Neuronal stem cell (in vitro differentiated cells): ENCODE data around the gene FGFR3.
"Not testable (repeated sequence)": the region's sequence is repeated elsewhere in the genome, so short reads cannot be mapped to it uniquely, and the experiment has no call there.

Experiments
- DNase-seq: peaks from one replicate; pipeline ENCODE4 v3.0.0-alpha.2; 2013; ENCODE audit warnings: low spot score
- H2AFZ ChIP-seq: one replicate; pipeline ENCODE4 v1.6.1; 2013; ENCODE audit warnings: mild to moderate bottlenecking, low read length, inconsistent platforms
- H2AK5ac ChIP-seq: 2 replicates; pipeline ENCODE4 v1.6.1; 2013; ENCODE audit warnings: low read depth, mild to moderate bottlenecking, inconsistent platforms, low read length, moderate library complexity, mixed read lengths
- H2BK120ac ChIP-seq: 2 replicates; pipeline ENCODE4 v1.6.1; 2013; ENCODE audit warnings: low read depth, mild to moderate bottlenecking, inconsistent platforms, low read length, moderate library complexity, mixed read lengths
- H2BK12ac ChIP-seq: one replicate; pipeline ENCODE4 v1.6.1; 2013; ENCODE audit warnings: low read length, inconsistent platforms
- H2BK15ac ChIP-seq: 2 replicates; pipeline ENCODE4 v1.6.1; 2013; ENCODE audit warnings: mild to moderate bottlenecking, low read length, inconsistent platforms, mixed read lengths
- H2BK5ac ChIP-seq: one replicate; pipeline ENCODE4 v1.6.1; 2013; ENCODE audit warnings: inconsistent platforms, mild to moderate bottlenecking, low read length, moderate library complexity
- H3K14ac ChIP-seq: one replicate; pipeline ENCODE4 v1.6.1; 2013; ENCODE audit warnings: low read length, inconsistent platforms
- H3K18ac ChIP-seq: 2 replicates; pipeline ENCODE4 v1.6.1; 2013; ENCODE audit warnings: low read length, inconsistent platforms
- H3K23ac ChIP-seq: 2 replicates; pipeline ENCODE4 v1.6.1; 2013; ENCODE audit warnings: low read depth, mild to moderate bottlenecking, mixed read lengths, low read length, inconsistent platforms; ENCODE audit not compliant: poor library complexity
- H3K27ac ChIP-seq: replicated peaks from 3 replicates; pipeline ENCODE4 v1.5.1; 2013; ENCODE audit warnings: low read length, inconsistent platforms
- H3K27me3 ChIP-seq, 3 experiments: 2 replicates each; pipeline ENCODE4 v1.6.1; 2013; ENCODE audit warnings: low read length in 3 of 3, mild to moderate bottlenecking in 2 of 3, inconsistent platforms in 1 of 3, low read depth in 1 of 3, mixed read lengths in 1 of 3, moderate library complexity in 1 of 3; ENCODE audit not compliant: control insufficient read depth in 3 of 3, insufficient read depth in 3 of 3
- H3K36me3 ChIP-seq, 2 donors: replicated peaks in 1 of 2; 2 replicates each; pipeline ENCODE4 v1.6.1; 2013; ENCODE audit warnings: low read length in 2 of 2; ENCODE audit not compliant: control insufficient read depth in 2 of 2, insufficient read depth in 2 of 2
- H3K4ac ChIP-seq: 2 replicates; pipeline ENCODE4 v1.6.1; 2013; ENCODE audit warnings: inconsistent platforms, mild to moderate bottlenecking, low read length, moderate library complexity
- H3K4me1 ChIP-seq, 2 donors: 1 replicate in 1 of 2; 2 replicates in 1 of 2; pipeline ENCODE4 v1.6.1; 2013; ENCODE audit warnings: low read length in 2 of 2, low read depth in 1 of 2; ENCODE audit not compliant: control insufficient read depth in 2 of 2, insufficient read depth in 1 of 2
- H3K4me2 ChIP-seq: one replicate; pipeline ENCODE4 v1.6.1; 2013; ENCODE audit warnings: mild to moderate bottlenecking, low read length, inconsistent platforms; ENCODE audit not compliant: insufficient read depth, poor library complexity, severe bottlenecking
- H3K4me3 ChIP-seq, 2 donors: 2 replicates each; pipeline ENCODE4 v1.5.1; 2013; ENCODE audit warnings: low read length in 2 of 2, mild to moderate bottlenecking in 2 of 2, inconsistent platforms in 1 of 2, moderate library complexity in 1 of 2
- H3K79me1 ChIP-seq: one replicate; pipeline ENCODE4 v1.6.1; 2013; ENCODE audit warnings: low read depth, mild to moderate bottlenecking, inconsistent platforms, low read length, moderate library complexity
- H3K9ac ChIP-seq: one replicate; pipeline ENCODE4 v1.6.1; 2013; ENCODE audit warnings: mild to moderate bottlenecking, low read depth, low read length, inconsistent platforms; ENCODE audit not compliant: poor library complexity
- H3K9me3 ChIP-seq, 2 donors: replicated peaks in 1 of 2; 2 replicates each; pipeline versions ENCODE3 to v1.6.1; 2013; ENCODE audit warnings: low read length in 2 of 2, mild to moderate bottlenecking in 2 of 2, inconsistent platforms in 1 of 2, low read depth in 1 of 2, mixed read lengths in 1 of 2, moderate library complexity in 1 of 2; ENCODE audit not compliant: control insufficient read depth in 2 of 2, insufficient read depth in 1 of 2
- H4K8ac ChIP-seq: one replicate; pipeline ENCODE4 v1.6.1; 2013; ENCODE audit warnings: low read depth, mild to moderate bottlenecking, inconsistent platforms, low read length, moderate library complexity
- H4K91ac ChIP-seq: one replicate; pipeline ENCODE4 v1.6.1; 2013; ENCODE audit warnings: low read length, low read depth, mild to moderate bottlenecking, inconsistent platforms; ENCODE audit not compliant: poor library complexity
- WGBS, 2 donors: extraction: QIAGEN DNeasy Blood & Tissue Kit; methylation state at CpG; one replicate each; pipeline ENCODE4 v1.1.7; 2013; ENCODE audit warnings: missing lambda C conversion rate in 2 of 2, mixed read lengths in 1 of 2; ENCODE audit not compliant: insufficient read length in 2 of 2, insufficient replicate concordance in 1 of 2; ENCODE audit errors: extremely low coverage in 2 of 2; 5-methylcytosine and 5-hydroxymethylcytosine counted together

The FGFR3 gene

GRCh38 chr4:1844618-1845017 is 51.5 kb downstream of the FGFR3 start:
- not testable (repeated sequence) for H2BK120ac ChIP-seq, H3K9me3 ChIP-seq, H3K27ac ChIP-seq, H2BK12ac ChIP-seq, H2AFZ ChIP-seq, H3K4me3 ChIP-seq, H4K8ac ChIP-seq, H3K18ac ChIP-seq, H3K4me1 ChIP-seq, H4K91ac ChIP-seq, H3K23ac ChIP-seq, H3K14ac ChIP-seq, H3K27me3 ChIP-seq, H2BK5ac ChIP-seq, H3K79me1 ChIP-seq, DNase-seq, H3K9ac ChIP-seq, H2AK5ac ChIP-seq, H3K4me2 ChIP-seq, H2BK15ac ChIP-seq, H3K4ac ChIP-seq
- no CpG with 5 or more reads among the region's 10 CpGs for WGBS, 2 donors
- H3K36me3 ChIP-seq = peaks cover 19 to 85% of the 10 kb centered on the region in 2 donors

- Histone ChIP-seq H3K4me2 (no peak overlapping the region), H3K36me3 (peaks cover 14 to 74% of the 10 kb centered on the region in 2 donors), H3K9me3 (peaks cover 0 to 2% of the 10 kb centered on the region in 2 donors)
Observed at GRCh38 chr4:1846580-1846979, 53.5 kb downstream of the FGFR3 start.

GRCh38 chr4:1850276-1850675 is 57.2 kb downstream of the FGFR3 start:
- Histone ChIP-seq H3K36me3 (peaks cover 2 to 60% of the 10 kb centered on the region in 2 donors), H3K4me2 (no peak overlapping the region), H3K4me1 (peaks cover 2 to 3% of the 10 kb centered on the region in 2 donors), H2BK5ac (peak overlapping the region; percentile 13), H3K9me3 (no peaks in the 10 kb centered on the region), H3K79me1 (peaks cover 5% of the 10 kb centered on the region), H3K9ac (no peak overlapping the region), H4K91ac (no peak overlapping the region), H2AK5ac (no peak overlapping the region), H3K4ac (no peak overlapping the region), H4K8ac (no peak overlapping the region), H3K4me3 (no peak overlapping the region), H3K23ac (no peak overlapping the region), H3K18ac (no peak overlapping the region), H3K27ac (no peak overlapping the region), H2BK120ac (no peak overlapping the region), H2BK15ac (no peak overlapping the region), H3K14ac (no peak overlapping the region), H2BK12ac (no peak overlapping the region), H2AFZ (no peak overlapping the region), H3K27me3 (no peaks in the 10 kb centered on the region)
- no peak for DNase-seq
- WGBS, 2 donors = no CpG with 5 or more reads among the region's 10 CpGs

More at GRCh38 chr4:1846580-1846979, 53.5 kb downstream of the FGFR3 start:
- Histone ChIP-seq H3K14ac (no peak overlapping the region), H3K9ac (no peak overlapping the region), H2BK120ac (no peak overlapping the region), H2BK15ac (no peak overlapping the region), H3K4ac (no peak overlapping the region), H2BK12ac (no peak overlapping the region), H3K4me3 (no peak overlapping the region), H3K4me1 (peaks cover 0 to 3% of the 10 kb centered on the region in 2 donors), H3K27me3 (no peaks in the 10 kb centered on the region), H2BK5ac (no peak overlapping the region), H3K23ac (no peak overlapping the region), H2AFZ (no peak overlapping the region), H3K27ac (no peak overlapping the region), H4K8ac (no peak overlapping the region), H3K18ac (no peak overlapping the region), H2AK5ac (no peak overlapping the region), H3K79me1 (peaks cover 7% of the 10 kb centered on the region), H4K91ac (no peak overlapping the region)
- WGBS, 2 donors = no CpG with 5 or more reads among the region's 2 CpGs
- no peak for DNase-seq

GRCh38 chr4:1851160-1851559 is 58.1 kb downstream of the FGFR3 start:
- Histone ChIP-seq H2BK120ac (no peak overlapping the region), H3K9me3 (no peaks in the 10 kb centered on the region), H2AFZ (no peak overlapping the region), H3K36me3 (peaks cover 2 to 52% of the 10 kb centered on the region in 2 donors), H2AK5ac (peak overlapping the region; percentile 63), H4K91ac (no peak overlapping the region), H2BK5ac (no peak overlapping the region), H3K4me3 (no peak overlapping the region), H3K18ac (no peak overlapping the region), H3K27ac (no peak overlapping the region), H3K79me1 (peaks cover 5% of the 10 kb centered on the region), H3K4me2 (no peak overlapping the region), H3K14ac (peak overlapping the region; percentile 71), H2BK12ac (no peak overlapping the region), H3K27me3 (no peaks in the 10 kb centered on the region), H3K9ac (no peak overlapping the region), H2BK15ac (no peak overlapping the region), H3K4me1 (peaks cover 3 to 4% of the 10 kb centered on the region in 2 donors), H3K23ac (peak overlapping the region; percentile 73), H3K4ac (no peak overlapping the region), H4K8ac (no peak overlapping the region)
- no peak for DNase-seq
- WGBS, 2 donors = no CpG with 5 or more reads among the region's 11 CpGs
